GM13976 (cell line): ENCODE data around the gene OR5AU1.

Source experiments
- DNase-seq: peaks from one replicate; pipeline ENCODE4 v3.0.0; 2012; ENCODE audit warnings: low spot score
- CTCF ChIP-seq: IDR thresholded peaks from 2 replicates; pipeline ENCODE4 v1.5.1; 2012; ENCODE audit warnings: borderline replicate concordance, mild to moderate bottlenecking; ENCODE audit not compliant: insufficient read depth; ENCODE audit errors: extremely low read depth, missing control alignments, control extremely low read depth
- in situ Hi-C: fragments of 300-500 bp; cut with MboI; formaldehyde crosslinking; loops from one replicate; pipeline ENCODE4 v1.12.0; 2022; ENCODE audit warnings: low sequenced_read_pairs, mixed read lengths, inconsistent platforms; ENCODE audit not compliant: unreplicated experiment

Gene OR5AU1

DNA sequence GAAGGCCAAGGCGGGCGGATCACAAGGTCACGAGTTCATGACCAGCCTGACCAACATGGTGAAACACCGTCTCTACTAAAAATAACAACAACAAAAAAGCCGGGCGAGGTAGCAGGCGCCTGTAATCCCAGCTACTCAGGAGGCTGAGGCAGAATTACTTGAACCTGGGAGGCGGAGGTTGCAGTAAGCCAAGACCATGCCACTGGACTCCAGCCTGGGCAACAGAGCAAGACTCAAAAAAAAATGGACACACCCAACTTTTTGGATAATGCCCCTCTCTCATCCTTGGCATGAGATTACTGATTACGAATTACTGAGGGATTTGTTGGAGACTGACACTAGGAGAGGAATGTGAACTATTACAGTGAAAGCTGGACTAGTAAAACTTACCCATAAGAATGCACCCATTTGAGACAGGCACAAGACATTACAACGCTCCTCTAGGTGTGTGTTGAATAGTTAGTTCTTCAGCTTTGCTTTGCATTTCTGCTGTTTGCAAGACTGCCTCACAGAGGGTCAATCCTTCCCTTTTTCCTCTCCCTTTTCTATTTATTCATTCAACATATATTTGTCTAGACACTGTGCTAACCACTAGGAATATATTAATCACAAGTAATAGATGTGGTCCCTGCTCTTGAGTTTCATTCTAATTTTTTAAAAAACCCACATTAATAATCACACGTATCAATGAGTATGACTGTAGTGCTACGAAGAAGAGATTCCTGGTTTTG, 46.0 kb upstream of the OR5AU1 start:
- TF ChIP-seq CTCF = no peak
- no peak for DNase-seq
- in situ Hi-C loops = no loop called here

DNA sequence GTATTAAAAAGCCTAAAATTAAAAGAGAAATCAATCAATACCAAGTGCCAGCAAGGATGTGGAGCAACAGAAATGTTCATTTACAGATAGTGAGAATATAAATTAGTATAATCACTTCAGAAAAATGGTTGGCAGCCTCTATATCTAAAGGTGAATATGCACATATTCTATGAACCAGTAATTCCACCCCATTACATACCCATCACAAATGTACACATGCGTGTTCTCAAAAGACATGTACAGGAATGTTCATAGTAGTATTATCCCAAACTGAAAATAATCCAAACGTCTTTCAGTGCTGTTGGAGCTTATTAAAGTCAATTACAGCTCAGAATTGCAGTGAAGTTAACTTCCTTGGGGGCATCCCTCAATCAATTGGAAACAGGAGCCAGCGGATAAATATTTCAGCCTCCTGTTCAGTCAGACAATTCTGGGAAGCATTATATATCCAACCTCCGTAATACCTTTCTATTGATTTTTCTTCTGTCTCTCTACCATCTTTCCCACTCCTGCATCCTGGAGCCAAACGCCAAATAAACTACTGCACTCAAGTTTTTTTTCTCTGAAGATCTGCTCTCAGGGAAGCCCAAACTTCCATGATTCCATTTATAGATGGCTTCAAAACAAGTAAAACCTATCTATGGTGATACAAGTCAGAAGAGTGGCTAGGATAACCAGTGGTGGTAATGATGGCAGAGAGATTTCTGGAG, 45.0 kb upstream of the OR5AU1 start:
- no peak for TF ChIP-seq CTCF
- in situ Hi-C loops = no loop called here
- no peak for DNase-seq

DNA sequence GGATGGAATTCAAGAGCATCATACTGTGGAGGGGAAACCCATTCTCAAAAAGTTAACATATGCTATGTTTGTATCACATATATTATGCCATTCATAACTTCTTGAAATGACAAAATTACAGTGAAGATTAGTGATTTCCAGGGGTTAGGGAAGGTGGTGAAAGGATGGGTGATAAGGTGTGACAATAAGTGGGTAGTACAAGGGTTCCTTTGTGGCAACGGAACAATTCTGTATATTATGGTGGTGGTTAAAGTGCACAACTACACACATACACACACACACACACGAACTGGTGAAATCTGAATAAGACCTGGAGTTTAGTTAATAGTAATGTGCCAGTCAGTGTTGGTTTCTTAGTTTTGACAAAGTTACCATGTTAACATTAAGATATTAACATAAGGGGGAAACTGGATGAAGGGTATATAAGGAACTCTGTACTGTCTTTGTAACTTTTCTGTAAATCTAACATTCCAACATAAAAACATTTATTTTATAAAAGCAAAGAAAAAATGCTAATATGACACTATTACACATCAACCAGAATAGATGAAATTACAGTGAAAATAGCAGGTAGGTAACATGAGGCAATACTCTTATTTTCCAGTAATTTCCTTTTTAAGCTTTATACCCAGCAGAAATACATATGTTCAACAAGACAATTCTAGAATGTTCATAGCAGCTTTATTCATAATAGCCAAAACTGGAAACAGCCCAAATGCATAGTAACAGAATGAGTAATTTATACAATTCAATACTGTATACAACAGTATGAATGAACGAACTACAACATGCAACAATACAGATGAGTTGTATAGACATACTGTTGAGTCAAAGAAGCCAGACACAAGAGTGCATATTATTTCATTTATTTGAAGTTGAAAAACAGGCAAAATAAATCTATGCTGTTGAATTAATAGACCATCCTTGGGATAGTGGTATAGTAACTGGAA, 44.0 kb upstream of the OR5AU1 start:
- DNase-seq = no peak
- TF ChIP-seq CTCF = no peak
- in situ Hi-C loops = no loop called here

DNA sequence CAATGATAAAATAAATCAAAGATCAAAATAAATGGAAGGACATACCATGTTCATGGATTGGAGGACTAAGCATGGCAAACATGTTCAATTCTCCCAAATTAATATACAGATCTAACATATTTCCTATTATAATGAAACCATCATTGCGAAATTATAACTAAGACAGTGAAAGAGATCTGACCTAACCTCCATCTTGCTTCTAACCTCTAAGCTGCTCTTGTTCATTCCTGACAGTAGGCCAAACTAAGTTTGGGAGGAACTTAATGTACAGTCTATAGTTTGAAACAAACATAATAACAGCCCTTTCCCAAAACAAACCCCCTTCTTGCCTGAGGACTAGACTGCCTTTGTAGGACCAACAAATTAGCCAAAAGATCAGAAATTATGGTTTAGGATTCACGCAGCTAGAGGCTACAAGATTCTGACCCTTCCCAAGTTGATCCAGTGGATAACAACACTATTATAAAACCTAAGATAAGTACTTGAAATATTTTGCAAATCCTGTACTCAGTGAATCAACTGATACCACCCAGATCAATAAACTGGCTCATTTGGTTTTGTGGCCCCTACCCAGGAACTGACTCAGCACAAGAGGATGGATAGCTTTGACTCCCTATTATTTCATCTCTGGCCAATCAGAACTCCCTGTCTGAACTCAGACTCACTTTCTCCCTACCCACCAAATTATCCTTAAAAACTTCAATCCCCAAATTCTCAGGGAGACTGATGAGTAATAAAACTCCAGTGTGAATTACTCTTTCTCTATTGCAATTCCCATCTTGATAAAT, 41.7 kb upstream of the OR5AU1 start:
- no peak for TF ChIP-seq CTCF
- in situ Hi-C loops = no loop called here
- no peak for DNase-seq

DNA sequence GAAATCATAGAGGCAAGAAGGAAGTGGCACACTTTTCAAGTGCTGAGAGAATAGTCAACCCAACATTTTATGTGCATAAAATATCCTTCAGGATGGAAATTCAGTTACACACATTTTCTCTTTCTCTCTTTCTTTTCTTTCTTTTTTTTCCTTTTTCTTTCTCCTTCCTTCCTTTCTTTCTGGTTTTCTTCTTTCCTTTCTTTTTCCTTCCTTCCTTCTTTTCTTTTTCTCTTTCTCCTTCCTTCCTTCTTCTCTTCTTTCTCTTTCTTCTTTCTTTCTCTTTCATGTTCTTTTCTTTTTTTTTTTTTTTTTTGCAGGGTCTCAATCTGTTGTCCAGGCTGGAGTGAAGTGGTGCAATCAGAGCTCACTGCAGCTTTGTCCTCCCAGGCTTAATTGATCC, 38.7 kb upstream of the OR5AU1 start:
- in situ Hi-C loops = no loop called here
- no peak for TF ChIP-seq CTCF

More for the DNA sequence above, 38.7 kb upstream of the OR5AU1 start:
- DNase-seq = no peak
